ENCODE data around the gene TNFAIP8L2.

DNA sequence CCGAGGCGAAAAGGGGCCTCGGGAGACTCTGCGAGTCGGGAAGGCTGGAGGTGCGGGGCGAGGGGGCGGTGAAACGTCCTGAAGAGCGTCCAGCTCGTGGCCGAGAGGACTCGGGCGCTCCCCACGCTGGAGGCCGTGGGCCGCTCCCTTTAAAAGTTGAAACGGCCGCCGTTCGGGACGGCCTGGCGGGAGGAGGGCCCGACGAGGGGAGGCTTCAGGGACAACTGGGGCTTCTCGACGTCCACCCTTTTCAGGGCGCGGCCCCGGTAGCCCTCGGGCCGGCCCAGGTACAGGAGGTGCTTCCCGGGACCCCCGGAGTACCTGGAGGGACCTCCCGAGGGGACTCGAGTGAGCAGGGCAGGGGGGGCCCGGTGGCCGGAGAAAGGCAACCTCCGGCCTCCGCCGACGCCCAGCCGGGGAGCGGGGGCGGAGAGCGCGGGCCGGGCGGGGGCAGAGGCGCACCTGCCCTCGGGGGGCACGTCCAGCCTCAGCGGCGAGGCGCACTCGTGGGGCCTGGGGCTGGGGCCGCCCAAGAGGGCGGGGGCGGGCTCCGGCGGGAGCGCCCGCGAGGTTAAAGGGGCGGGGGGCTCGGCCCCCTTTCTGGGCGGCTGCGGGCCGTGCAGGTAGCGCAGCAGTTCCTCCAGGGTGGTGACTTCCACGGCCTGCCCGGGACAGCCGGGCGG is 24.0 kb upstream of the TNFAIP8L2 start:
- TF ChIP-seq, protein P1, sequence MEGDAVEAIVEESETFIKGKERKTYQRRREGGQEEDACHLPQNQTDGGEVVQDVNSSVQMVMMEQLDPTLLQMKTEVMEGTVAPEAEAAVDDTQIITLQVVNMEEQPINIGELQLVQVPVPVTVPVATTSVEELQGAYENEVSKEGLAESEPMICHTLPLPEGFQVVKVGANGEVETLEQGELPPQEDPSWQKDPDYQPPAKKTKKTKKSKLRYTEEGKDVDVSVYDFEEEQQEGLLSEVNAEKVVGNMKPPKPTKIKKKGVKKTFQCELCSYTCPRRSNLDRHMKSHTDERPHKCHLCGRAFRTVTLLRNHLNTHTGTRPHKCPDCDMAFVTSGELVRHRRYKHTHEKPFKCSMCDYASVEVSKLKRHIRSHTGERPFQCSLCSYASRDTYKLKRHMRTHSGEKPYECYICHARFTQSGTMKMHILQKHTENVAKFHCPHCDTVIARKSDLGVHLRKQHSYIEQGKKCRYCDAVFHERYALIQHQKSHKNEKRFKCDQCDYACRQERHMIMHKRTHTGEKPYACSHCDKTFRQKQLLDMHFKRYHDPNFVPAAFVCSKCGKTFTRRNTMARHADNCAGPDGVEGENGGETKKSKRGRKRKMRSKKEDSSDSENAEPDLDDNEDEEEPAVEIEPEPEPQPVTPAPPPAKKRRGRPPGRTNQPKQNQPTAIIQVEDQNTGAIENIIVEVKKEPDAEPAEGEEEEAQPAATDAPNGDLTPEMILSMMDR (conservative IDR thresholded peaks at IDR 0.05 in 1 of 2, IDR thresholded peaks at IDR 0.05 in 1 of 2; ENCODE audit: low read depth in 1 of 2, low read length in 2 of 2) = no peak
- no peak for TF ChIP-seq EZH2 (IDR thresholded peaks at IDR 0.05; ENCODE audit: low read length, missing control alignments)
